NCI-H1694 (cell line): Measurements from ENCODE around the gene IQSEC3.
"Not testable (repeated sequence)": the region's sequence is repeated elsewhere in the genome, so short reads cannot be mapped to it uniquely, and the experiment has no call there.

ENCODE experiments used
- DNase-seq: peaks from one replicate; lab custom pipeline; 2025; lab: John Stamatoyannopoulos, UW

Gene IQSEC3

DNA sequence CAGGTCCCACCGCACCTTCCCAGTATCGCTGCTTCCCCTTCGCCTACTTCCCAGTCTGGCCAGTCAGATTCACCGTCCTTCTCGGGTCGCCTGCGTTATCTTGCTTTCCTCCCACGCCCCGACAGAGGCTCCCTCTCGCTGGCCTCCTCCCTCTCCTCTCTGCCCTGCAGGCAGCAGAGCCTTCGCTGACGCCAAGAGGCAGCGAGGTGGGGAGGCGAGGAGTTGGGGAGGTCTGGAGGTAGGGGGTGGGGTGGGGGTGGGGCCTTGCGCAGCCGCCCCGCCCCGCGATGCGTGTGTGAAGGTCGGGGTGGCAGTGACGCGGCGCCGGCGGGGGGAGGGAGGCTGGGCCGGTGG lies at the start of gene IQSEC3:
IQSEC3 (plus strand) TSS at position 340 of the 354 bp plus-strand sequence. CDS start 116 bp downstream, outside the sequence.
- DNase-seq, result not testable (repeated sequence)

DNA sequence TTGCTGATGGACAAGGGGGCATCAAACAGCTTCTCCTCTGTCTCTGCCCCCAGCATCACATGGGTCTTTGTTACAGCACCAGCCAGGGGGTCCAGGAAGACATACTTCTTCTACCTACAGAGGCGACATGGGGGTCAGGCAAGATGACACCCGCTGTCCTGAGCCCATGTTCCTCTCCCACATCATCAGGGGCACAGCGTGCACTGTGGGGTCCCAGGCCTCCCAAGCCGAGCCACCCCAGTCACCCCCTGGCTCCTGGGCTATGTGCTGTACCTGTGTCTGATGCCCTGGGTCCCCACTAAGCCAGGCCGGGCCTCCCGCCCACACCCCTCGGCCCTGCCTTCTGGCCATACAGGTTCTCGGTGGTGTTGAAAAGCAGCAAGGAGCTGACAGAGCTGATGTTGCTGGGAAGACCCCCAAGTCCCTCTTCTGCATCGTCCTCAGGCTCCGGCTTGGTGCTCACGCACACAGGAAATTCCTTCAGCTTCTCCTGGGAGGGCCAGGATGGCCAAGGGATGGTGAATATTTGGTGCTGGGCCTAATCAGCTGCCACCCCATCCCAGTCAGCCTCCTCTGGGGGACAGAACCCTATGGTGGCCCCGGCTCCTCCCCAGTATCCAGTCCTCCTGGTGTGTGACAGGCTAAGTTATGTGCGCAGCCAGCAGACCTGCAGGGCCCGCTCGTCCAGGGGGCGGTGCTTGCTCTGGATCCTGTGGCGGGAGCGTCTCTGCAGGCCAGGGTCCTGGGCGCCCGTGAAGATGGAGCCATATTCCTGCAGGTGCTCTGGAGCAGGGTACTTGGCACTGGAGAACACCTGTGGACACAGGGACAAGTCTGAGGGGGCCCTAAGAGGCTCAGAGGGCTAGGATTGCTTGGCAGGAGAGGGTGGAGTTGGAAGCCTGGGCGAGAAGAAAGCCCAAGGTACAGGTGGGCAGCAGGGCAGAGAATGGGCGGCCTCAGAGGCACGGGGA lies 48.9 kb upstream of the IQSEC3 start:
- not testable (repeated sequence) for DNase-seq

DNA sequence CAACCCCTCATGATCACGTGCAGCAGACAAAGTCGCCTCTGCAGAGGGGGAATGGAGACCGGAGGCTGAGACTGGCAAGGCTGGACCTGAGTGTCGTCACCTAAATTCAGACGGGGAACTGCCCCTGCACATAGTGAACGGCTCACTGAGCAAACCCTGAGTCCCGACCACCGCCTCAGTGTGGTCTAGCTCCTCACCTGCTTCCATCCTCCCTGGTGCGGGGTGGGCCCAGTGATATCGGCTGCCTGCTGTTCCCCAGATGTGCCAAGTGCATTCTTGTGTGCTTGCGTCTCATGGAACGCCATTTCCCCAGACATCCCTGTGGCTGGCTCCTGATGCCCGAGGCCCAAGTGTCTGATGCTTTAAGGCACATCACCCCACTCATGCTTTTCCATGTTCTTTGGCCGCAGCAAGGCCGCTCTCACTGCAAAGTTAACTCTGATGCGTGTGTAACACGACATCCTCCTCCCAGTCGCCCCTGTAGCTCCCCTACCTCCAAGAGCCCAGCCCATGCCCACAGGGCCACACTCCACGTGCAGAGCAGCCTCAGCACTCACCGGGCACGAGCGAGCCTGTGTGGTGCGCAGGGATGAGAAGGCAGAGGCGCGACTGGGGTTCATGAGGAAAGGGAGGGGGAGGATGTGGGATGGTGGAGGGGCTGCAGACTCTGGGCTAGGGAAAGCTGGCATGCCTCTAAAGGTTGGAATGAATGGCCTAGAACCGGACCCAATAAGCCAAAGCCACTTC lies 47.6 kb upstream of the IQSEC3 start:
- not testable (repeated sequence) for DNase-seq

DNA sequence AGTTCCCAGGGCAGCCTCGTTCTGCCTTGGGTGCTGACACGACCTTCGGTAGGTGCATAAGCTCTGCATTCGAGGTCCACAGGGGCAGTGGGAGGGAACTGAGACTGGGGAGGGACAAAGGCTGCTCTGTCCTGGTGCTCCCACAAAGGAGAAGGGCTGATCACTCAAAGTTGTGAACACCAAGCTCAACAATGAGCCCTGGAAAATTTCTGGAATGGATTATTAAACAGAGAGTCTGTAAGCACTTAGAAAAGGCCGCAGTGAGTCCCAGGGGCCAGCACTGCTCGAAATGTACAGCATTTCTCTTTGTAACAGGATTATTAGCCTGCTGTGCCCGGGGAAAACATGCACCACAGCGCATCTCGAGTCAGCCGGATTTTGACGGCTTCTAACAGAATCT lies 46.7 kb upstream of the IQSEC3 start:
- not testable (repeated sequence) for DNase-seq

DNA sequence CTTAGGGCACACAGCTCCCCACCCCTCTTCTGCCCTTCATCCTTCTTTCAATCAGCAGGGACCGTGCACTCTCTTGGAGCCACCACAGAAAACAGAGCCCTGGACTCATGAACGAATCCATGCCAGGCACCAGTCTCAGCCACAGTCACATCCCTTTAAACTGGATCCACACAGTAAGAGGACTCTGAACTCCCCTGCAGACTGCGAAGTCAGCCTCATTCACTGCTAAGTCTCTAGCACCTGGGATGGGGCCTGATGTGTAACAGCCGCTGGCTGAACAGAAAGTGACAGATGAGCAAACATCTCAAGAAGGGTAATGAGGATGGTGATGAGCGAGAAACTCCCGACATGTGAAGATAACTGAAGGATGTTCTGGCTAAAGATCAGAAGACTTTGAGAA lies 45.8 kb upstream of the IQSEC3 start:
- no peak for DNase-seq

DNA sequence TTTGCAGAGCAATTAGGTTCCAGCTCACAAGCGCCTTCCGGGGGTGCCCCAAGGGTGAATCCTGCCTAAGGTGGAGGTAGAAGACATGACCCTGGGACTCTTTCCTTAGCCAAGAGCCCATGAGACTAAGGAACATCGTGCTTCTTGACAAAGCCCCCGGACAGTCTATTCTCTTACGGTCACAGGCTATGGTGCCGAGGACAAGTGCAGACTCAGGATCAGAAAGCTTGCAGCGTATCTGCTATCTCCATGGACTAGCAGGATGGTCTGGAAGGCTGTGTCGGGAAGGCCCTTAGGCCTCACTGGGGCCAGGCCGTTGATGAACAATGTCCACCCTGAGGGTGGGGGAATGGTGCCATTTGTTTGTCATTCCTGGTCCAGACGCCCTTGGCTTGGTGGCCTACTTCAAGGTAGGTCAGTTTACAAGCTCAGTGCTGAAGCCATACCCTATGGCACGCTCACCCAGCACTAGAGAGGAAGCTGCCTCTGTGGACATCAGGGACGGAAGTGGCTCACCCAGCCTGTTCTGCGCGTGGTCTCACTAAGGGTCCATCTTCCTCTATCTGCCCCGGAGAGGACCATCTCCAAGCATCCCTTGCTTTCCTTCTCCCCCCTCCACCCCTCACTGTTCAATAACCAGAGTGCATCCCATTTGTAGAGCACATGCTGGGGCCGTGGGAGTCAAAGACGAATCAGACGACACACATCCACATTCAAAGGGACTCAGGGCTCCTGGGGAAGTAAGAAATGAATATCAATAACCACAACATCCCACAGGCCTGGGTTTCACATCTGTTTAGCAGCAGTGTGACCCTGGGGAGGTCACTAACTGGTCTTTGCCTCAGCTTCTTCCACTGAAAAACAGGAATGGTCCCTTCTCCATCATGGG lies 45.0 kb upstream of the IQSEC3 start:
- DNase-seq, result no peak

DNA sequence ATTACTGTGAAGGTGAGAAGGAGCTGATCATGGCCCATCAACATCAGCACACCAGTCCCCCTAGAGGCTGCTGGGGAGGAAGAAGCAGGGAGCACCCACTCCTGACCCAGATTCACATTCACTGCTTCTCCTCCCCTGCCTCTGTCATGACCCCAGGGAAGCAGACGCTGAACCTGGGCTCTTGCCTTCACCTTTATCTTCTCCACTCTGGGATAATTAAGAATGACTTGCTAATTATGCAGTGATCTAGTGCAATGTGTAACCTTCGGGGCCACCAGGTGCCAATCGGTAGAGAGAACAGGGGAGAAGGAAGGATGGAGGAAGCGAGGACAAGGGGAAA lies 44.4 kb upstream of the IQSEC3 start:
- no peak for DNase-seq

DNA sequence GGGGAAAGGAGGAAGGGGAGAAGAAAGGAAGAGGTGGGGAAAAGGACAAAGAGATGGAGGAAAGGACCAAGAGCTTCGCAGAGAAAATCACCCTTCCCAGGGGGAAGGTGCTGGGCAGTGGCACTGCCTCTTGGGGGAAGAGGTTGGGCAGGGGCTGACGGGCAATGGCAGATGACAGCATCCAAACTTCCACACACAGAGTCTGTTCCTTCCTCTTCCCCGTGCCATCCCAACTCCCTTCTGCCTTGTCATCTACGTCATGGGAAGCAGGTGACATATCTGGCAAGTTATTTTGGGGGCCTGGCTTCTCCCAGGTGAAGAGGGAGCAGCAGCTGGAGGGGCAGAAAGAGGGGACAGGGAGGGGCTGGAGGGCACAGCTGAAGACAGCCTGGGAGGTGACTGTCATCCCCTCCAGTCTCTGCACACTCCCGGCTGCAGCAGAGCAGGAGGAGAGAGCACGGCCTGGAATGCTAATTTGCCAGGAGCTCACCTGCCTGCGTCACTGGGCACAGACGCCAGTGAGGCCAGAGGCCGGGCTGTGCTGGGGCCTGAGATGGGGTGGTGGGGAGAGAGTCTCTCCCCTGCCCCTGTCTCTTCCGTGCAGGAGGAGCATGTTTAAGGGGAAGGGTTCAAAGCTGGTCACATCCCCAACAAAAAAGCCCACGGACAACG lies 43.9 kb upstream of the IQSEC3 start:
- no peak for DNase-seq

DNA sequence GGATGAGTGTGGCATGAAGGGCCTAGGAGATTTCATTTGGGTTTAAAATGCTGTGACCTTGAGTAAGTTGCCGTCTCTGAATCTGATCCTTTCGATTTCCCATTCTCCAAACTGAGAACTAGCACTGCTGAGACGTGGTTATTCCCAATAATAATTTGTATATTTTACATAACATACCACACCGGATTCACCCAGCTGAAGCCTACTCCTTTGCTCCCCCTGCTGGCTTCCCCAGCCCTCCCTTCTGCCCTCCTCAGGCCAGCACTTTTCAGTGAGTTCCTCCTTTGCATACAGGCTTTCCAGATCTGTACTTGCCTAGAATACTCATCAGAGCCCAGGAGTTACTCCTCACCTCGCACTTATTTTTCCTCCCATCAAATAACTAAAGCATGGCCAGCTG lies 38.7 kb upstream of the IQSEC3 start:
- not testable (repeated sequence) for DNase-seq

DNA sequence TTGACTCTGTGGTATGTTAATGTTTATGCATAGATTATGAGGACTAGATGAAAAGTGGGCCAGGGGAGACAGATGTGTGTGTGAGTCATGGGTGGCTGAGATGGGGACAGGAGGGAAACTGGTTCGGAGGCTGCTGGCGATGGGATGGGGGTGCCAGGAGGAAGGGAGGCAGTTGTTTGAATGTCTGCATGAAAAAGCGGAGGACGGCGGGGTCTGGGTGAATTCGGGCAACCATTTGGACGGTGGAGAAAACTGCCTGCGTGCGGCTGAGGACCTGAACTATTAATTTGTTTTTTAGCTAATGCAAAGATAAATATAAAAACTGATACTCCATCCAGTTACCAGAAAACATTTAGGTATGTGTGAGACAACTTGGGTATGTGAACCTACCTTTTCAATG lies 27.8 kb upstream of the IQSEC3 start:
- DNase-seq, result not testable (repeated sequence)

DNA sequence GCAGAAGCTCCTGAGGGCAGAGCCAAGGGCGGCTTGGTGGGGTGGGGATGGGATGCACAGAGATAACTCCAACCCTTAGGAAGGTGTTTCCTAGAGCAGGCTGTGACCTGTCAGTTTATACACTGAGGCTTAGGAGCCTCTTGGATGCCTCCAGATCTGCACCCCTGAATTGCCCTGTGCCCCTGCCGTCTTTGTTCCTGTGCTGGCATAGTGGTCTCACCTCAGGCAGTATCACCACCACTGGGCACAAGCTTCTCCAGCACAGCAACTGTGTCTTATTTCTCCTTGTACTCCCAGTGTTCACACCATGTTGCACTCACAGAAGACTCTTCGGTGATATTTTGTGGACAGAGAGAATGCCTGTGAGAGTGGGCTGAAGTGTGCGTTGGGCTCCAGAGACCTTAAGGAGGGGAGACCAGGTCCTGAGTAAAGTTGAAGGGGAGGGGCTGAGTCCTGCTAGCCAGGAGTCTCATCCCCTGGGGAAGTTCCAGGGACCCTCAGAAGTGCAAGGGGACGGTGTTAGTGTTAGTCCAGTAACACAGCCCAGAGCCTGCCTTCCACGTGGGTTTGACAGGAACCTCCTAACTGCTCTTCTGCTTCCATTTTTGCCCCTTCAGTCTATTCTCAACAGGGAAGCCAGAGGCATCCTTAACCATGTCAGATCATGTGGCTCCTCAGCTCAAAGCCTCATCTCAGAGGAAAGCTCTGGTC lies 26.9 kb upstream of the IQSEC3 start:
- DNase-seq, result not testable (repeated sequence)

DNA sequence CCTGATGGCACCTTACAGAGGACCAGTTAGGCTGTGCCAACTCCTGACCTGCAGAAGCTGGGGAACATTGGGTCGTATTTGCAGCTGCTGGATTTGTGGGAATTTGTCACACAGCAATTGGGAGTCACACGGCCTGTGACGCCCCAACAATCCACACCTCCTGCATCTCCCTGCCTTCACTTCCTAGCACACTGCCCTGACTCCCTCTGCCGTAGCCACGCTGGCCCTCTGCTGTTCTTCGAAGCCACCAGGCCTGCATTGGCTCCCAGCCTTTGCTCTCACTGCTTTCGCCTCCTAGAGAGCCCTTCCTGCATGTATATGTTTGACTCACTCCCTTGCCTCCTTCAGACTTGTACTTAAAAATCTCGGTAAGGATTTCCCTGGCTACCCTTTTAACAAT lies 22.2 kb upstream of the IQSEC3 start:
- not testable (repeated sequence) for DNase-seq

DNA sequence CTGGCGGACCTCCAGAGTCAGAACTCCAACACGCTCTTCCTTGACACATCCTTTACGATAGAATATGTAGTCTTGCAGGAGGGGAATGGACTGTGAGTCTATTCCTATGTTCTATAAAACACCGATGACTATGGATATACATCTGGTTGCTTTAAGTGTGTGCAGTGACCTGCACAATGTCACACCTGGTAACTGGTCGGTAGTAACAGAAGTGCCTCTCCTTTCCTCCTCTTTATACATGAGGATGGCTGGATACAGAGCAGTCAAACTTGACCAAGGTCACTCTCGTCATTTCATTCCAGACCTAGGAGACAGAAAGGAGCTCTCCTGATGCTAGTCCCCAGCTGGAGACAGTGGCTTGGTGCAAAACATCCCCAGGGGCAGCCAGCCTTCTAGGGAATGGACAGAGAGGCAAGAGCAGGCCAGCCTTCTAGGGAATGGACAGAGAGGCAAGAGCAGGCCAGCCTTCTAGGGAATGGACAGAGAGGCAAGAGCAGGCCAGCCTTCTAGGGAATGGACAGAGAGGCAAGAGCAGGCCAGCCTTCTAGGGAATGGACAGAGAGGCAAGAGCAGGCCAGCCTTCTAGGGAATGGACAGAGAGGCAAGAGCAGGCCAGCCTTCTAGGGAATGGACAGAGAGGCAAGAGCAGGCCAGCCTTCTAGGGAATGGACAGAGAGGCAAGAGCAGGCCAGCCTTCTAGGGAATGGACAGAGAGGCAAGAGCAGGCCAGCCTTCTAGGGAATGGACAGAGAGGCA lies 21.2 kb upstream of the IQSEC3 start:
- not testable (repeated sequence) for DNase-seq

DNA sequence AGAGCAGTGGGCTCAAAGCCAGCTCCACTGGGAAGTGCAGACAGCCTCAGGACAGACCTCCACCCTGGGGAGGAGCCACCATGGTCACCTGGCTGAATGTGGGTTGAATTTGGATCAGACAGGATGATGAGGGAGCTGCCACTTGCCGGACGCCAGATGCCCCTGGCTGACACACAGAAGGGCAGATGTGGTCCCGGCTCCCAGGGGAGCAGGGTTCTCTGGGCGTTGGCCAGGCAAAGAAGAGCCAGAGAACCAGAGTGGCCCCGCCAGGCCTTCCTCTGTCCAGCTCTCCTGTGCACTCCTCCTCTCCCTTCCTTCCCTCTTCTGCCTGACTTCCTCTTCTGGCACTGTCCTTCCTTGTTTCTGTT lies 20.6 kb upstream of the IQSEC3 start:
- not testable (repeated sequence) for DNase-seq

DNA sequence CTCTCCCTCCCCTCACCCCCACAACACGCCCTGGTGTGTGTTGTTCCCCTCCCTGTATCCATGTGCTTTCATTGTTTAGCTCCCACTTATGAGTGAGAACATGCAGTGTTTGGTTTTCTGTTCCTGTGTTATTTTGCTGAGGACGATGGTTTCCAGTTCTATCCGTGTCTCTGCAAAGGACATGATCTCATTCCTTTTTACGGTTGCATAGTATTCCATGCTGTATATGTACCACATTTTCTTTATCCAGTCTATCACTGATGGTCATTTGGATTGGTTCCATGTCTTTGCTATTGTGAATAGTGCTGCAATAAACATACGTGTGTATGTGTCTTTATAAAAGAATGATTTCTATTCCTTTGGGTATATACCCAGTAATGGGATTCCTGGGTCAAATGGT lies 20.0 kb upstream of the IQSEC3 start:
- DNase-seq, result not testable (repeated sequence)

DNA sequence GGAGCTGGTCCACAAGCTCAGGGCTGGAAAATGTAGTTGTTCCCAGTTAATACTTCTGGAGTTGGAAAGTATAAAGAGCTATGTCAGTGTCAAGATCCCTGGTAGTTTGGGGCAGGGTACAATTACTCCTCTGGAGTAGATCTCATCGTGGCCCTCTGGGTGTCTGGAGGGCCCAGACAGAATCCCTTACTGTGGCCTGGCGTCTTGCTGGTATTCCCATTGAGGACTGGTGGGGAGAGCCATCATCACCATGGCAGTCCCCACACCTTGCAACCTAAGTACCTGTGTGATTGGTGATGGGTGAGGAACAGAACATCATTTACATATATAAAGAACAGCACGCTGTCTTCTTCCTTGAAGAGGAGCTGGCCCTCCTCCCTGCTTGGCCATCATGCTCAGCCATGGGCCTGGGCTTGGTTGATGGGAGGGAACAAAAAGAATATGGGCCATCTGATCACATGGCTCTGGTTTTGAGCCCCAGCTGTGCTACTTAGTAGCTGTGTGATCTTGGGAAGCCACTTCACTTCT lies 18.8 kb upstream of the IQSEC3 start:
- not testable (repeated sequence) for DNase-seq

DNA sequence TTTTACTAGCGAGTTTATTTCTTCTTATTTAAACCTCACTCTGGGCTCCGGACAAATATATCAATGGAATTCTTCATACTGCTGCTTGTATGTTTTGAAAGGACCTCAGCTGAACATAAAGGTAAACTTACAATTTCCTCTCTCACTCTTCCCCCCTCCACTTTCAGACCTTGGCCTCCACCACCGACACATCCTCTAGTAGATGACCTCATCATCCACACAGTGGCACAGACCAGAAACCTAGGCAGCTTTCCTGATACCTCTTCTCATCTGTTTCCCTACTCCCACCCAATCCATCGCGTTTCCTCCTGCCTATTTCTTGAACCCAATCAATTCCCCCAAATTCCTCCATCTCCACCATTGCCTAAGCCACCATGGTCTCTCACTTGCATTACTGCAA lies 17.4 kb upstream of the IQSEC3 start:
- DNase-seq, result not testable (repeated sequence)

DNA sequence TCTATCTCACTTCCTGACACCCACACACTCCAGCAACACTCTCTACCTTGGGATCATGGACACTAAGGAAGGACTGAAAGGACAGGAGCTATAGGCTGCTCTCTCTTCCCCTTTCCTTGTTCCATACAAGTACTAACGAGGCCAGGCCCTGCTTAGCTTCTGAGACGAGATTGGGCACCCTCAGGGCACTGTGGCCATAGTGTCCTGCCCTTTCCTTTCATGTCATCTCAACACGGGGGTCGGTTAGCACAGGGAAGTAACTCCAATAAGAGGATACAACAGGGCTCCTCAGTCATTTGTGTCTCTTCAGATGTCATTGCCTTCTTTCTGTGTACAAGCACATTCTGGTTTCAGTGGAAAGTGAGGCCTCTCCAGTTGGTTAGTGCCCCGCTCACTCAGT lies 15.5 kb upstream of the IQSEC3 start:
- DNase-seq, result not testable (repeated sequence)

DNA sequence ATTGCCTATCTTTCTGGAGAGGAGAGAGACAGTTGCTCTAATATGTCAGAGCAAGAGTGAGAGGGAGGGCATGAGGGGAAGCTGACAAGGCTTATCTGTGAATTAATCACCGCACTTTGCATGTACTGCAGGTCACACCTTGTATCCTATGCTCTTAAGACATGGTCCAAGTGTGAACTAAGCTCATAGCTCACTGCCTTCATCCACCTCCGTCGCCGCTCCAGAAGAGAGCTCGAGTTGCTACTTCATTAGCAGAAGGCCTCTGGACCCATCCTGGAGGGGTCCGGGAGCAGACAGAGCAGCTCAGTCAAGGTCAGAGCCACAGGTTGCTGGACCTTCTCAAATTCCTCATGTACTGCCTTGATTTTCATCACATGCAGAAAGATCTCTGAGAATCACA lies 14.6 kb upstream of the IQSEC3 start:
- DNase-seq, result not testable (repeated sequence)
